ENCODE data around the gene SOCS1. TPM values are rescaled to one million over a fixed set of nuclear protein-coding genes. Genes with fewer than 3 reads are reported as not detected.

SOCS1 gene
- total RNA-seq, 3 donors from 2014 or later (not counting 1 experiment from before 2014, with no cell fraction given) = 21.7 to 74.7 (median 27.2) TPM

GRCh38 chr16:11272921-11273720 is 17.1 kb upstream of the SOCS1 start, which contains the start of gene PRM3:
Gene PRM3, minus strand, starts transcription at chr16:11273629. Its CDS starts 34 bp downstream, at chr16:11273595.
- H3K27ac Mint-ChIP-seq = no peak within 1 kb of the TSS
- H3K36me3 ChIP-seq (ENCODE audit: control insufficient read depth, insufficient read depth, low read length) = no peaks in the 10 kb centered on the region
- no peak for DNase-seq
- 91% methylated on average over 30 of the region's 30 CpGs for WGBS (ENCODE audit: insufficient coverage)
- H3K9me3 ChIP-seq (ENCODE audit: control insufficient read depth, insufficient read depth, low read length) = no peaks in the 10 kb centered on the region
- no peak for ATAC-seq
- no peaks in the 10 kb centered on the region for H3K4me1 Mint-ChIP-seq
- no peaks in the 10 kb centered on the region for H3K36me3 Mint-ChIP-seq
- H3K27me3 Mint-ChIP-seq (ENCODE audit: low read depth in 2 of 2) = peaks cover 0 to 18% of the 10 kb centered on the region in 2 donors
- H3K9me3 Mint-ChIP-seq = no peaks in the 10 kb centered on the region
- intact Hi-C loops (cut with micrococcal nuclease) = no loop called here
- no peaks in the 10 kb centered on the region for H3K4me1 ChIP-seq (ENCODE audit: control insufficient read depth, insufficient read depth, low read length)
- no peak within 1 kb of the TSS for H3K4me3 Mint-ChIP-seq
- H3K4me3 ChIP-seq (ENCODE audit: low read length) = no peak within 1 kb of the TSS
- H3K27ac ChIP-seq (ENCODE audit: low read length) = no peak within 1 kb of the TSS
- H3K27me3 ChIP-seq (ENCODE audit: control insufficient read depth, insufficient read depth, low read length) = no peaks in the 10 kb centered on the region
- no peak for TF ChIP-seq CTCF (IDR thresholded peaks at IDR 0.05)

- 89% methylated on average over 6 of the region's 6 CpGs for WGBS (ENCODE audit: insufficient coverage)
- intact Hi-C loops (cut with micrococcal nuclease) = no loop called here
These were observed 16.5 kb upstream of the SOCS1 start for GRCh38 chr16:11272484-11272883.

GRCh38 chr16:11271610-11272009 is 15.6 kb upstream of the SOCS1 start:
- Mint-ChIP-seq H3K4me3 (no peak overlapping the region), H3K27me3 (ENCODE audit: low read depth in 2 of 2) (peaks cover 8 to 14% of the 10 kb centered on the region in 2 donors), H3K27ac (no peak overlapping the region), H3K4me1 (no peaks in the 10 kb centered on the region), H3K36me3 (no peaks in the 10 kb centered on the region), H3K9me3 (no peaks in the 10 kb centered on the region)
- no peak overlapping the region for H3K27ac ChIP-seq (ENCODE audit: low read length)
- no peaks in the 10 kb centered on the region for H3K27me3 ChIP-seq (ENCODE audit: control insufficient read depth, insufficient read depth, low read length)
- no peaks in the 10 kb centered on the region for H3K4me1 ChIP-seq (ENCODE audit: control insufficient read depth, insufficient read depth, low read length)
- WGBS (ENCODE audit: insufficient coverage) = 93% methylated on average over 10 of the region's 10 CpGs
- no peak overlapping the region for H3K4me3 ChIP-seq (ENCODE audit: low read length)
- no peak for TF ChIP-seq CTCF (IDR thresholded peaks at IDR 0.05)
- H3K9me3 ChIP-seq (ENCODE audit: control insufficient read depth, insufficient read depth, low read length) = no peaks in the 10 kb centered on the region
- no peaks in the 10 kb centered on the region for H3K36me3 ChIP-seq (ENCODE audit: control insufficient read depth, insufficient read depth, low read length)
- no peak for ATAC-seq
- no peak for DNase-seq
- intact Hi-C loops (cut with micrococcal nuclease) = no loop called here

More at GRCh38 chr16:11272484-11272883, 16.5 kb upstream of the SOCS1 start:
- H3K4me3 ChIP-seq (ENCODE audit: low read length) = no peak overlapping the region
- no peaks in the 10 kb centered on the region for H3K4me1 Mint-ChIP-seq
- H3K4me3 Mint-ChIP-seq = no peak overlapping the region
- DNase-seq (no peak), ATAC-seq (no peak)
- H3K27ac ChIP-seq (ENCODE audit: low read length) = no peak overlapping the region
- no peaks in the 10 kb centered on the region for H3K27me3 ChIP-seq (ENCODE audit: control insufficient read depth, insufficient read depth, low read length)
- no peak for TF ChIP-seq CTCF (IDR thresholded peaks at IDR 0.05)
- H3K27ac Mint-ChIP-seq = no peak overlapping the region
- H3K4me1 ChIP-seq (ENCODE audit: control insufficient read depth, insufficient read depth, low read length) = no peaks in the 10 kb centered on the region
- peaks cover 2 to 17% of the 10 kb centered on the region in 2 donors for H3K27me3 Mint-ChIP-seq (ENCODE audit: low read depth in 2 of 2)
- H3K9me3 Mint-ChIP-seq = no peaks in the 10 kb centered on the region
- no peaks in the 10 kb centered on the region for H3K36me3 Mint-ChIP-seq
- H3K36me3 ChIP-seq (ENCODE audit: control insufficient read depth, insufficient read depth, low read length) = no peaks in the 10 kb centered on the region
- H3K9me3 ChIP-seq (ENCODE audit: control insufficient read depth, insufficient read depth, low read length) = no peaks in the 10 kb centered on the region
